Keratinocyte (primary cell): ENCODE measurements around the gene PER2. TPM values are rescaled to one million over a fixed set of nuclear protein-coding genes. Genes with fewer than 3 reads are reported as not detected.
A peak's percentile ranks its signal among the peaks of the same experiment; 100 is the strongest.

Experiments
- DNase-seq: peaks from one replicate; pipeline ENCODE4 v3.0.0-alpha.2; 2011; ENCODE audit warnings: low read depth, missing footprints, low spot score
- FAIRE-seq: peaks from 2 replicates; lab custom pipeline; 2011; peaks lifted over from hg19 to GRCh38; lab: Jason Lieb, UNC
- H2AFZ ChIP-seq: 2 replicates; pipeline ENCODE4 v1.6.0; 2012; ENCODE audit warnings: low read length, control low read depth, inconsistent platforms; ENCODE audit not compliant: control insufficient read depth
- H3K27ac ChIP-seq: 2 replicates; pipeline ENCODE4 v1.5.1; 2011; ENCODE audit warnings: low read length; ENCODE audit not compliant: control insufficient read depth, insufficient read depth
- H3K27me3 ChIP-seq: 3 replicates; pipeline ENCODE4 v1.6.0; 2011; ENCODE audit warnings: low read length; ENCODE audit not compliant: control insufficient read depth, insufficient read depth; ENCODE audit errors: extremely low read depth
- H3K36me3 ChIP-seq, 2 experiments: 2 replicates in 1 of 2; 3 replicates in 1 of 2; pipeline ENCODE4 v1.5.1; 2011; ENCODE audit warnings: low read length in 2 of 2, mild to moderate bottlenecking in 1 of 2; ENCODE audit not compliant: control insufficient read depth in 2 of 2, insufficient read depth in 2 of 2; ENCODE audit errors: extremely low read depth in 1 of 2
- H3K4me1 ChIP-seq: 3 replicates; pipeline ENCODE4 v1.5.1; 2011; ENCODE audit warnings: low read length; ENCODE audit not compliant: control insufficient read depth, insufficient read depth; ENCODE audit errors: extremely low read depth
- H3K4me2 ChIP-seq: 3 replicates; pipeline ENCODE4 v1.6.0; 2011; ENCODE audit warnings: low read depth, low read length; ENCODE audit not compliant: control insufficient read depth, insufficient read depth; ENCODE audit errors: extremely low read depth
- H3K4me3 ChIP-seq, 3 experiments: fragments of 200-600 bp in 1 of 3; sonication (generic) in 1 of 3; 2 replicates in 2 of 3; 3 replicates in 1 of 3; pipeline ENCODE4 v1.5.1; 2011 to 2016; ENCODE audit warnings: low read length in 3 of 3, mild to moderate bottlenecking in 3 of 3, control low read depth in 2 of 3, inconsistent platforms in 1 of 3, low read depth in 1 of 3, mixed read lengths in 1 of 3, mixed run types in 1 of 3, moderate library complexity in 1 of 3; ENCODE audit not compliant: control insufficient read depth in 2 of 3, insufficient read depth in 2 of 3; ENCODE audit errors: extremely low read depth in 1 of 3
- H3K79me2 ChIP-seq: 2 replicates; pipeline ENCODE4 v1.6.0; 2012; ENCODE audit warnings: low read length; ENCODE audit not compliant: control insufficient read depth, insufficient read depth
- H3K9ac ChIP-seq: 3 replicates; pipeline ENCODE4 v1.6.0; 2011; ENCODE audit warnings: low read length; ENCODE audit not compliant: control insufficient read depth, insufficient read depth; ENCODE audit errors: extremely low read depth
- H3K9me1 ChIP-seq: 3 replicates; pipeline ENCODE4 v1.6.0; 2011; ENCODE audit warnings: low read length; ENCODE audit not compliant: control insufficient read depth, insufficient read depth; ENCODE audit errors: extremely low read depth
- H3K9me3 ChIP-seq: 2 replicates; pipeline ENCODE4 v1.5.1; 2012; ENCODE audit warnings: low read depth, low read length; ENCODE audit not compliant: control insufficient read depth
- H4K20me1 ChIP-seq: 3 replicates; pipeline ENCODE4 v1.6.0; 2011; ENCODE audit warnings: low read length; ENCODE audit not compliant: control insufficient read depth, insufficient read depth; ENCODE audit errors: extremely low read depth
- EZH2 ChIP-seq: IDR thresholded peaks from one replicate; pipeline ENCODE4 v1.6.1; 2012; ENCODE audit warnings: inconsistent platforms, mild to moderate bottlenecking, low read length, moderate library complexity
- dilution Hi-C: fragments of 300-500 bp; cut with MboI; formaldehyde crosslinking; loops from one replicate; pipeline ENCODE4 v1.7.0; 2020; ENCODE audit warnings: low sequenced_read_pairs; ENCODE audit not compliant: extremely low pct_ligation_motif_present
- polyA plus RNA-seq, 5 experiments: library from polyadenylated mRNA; depleted of rRNA in 3 of 5; stranded (reverse) in 3 of 5; stranded (forward) in 1 of 5; unstranded in 1 of 5; fragments of >200 nt; gene quantifications; 1 replicate in 1 of 5; 2 replicates in 3 of 5; 3 replicates in 1 of 5; pipeline versions ENCODE4 v1.2.1 to v1.2.3, GENCODE V29; 2011 to 2012; ENCODE audit warnings: missing spikeins in 2 of 5, low read depth in 1 of 5, low replicate concordance in 1 of 5
- TF ChIP-seq, protein P1 (sequence below), 3 experiments: IDR thresholded peaks in 1 of 3; conservative IDR thresholded peaks in 1 of 3; optimal IDR thresholded peaks in 1 of 3; 2 replicates in 2 of 3; 3 replicates in 1 of 3; pipeline versions ENCODE3 to v1.5.1; 2011; ENCODE audit warnings: low read length in 3 of 3, mild to moderate bottlenecking in 3 of 3, moderate library complexity in 2 of 3, control low read depth in 1 of 3, inconsistent platforms in 1 of 3; ENCODE audit not compliant: insufficient read depth in 2 of 3; ENCODE audit errors: extremely low read depth in 1 of 3

The PER2 gene
- polyA plus RNA-seq, 1 donor (not counting 4 experiments of a cell fraction or from before 2014, with no cell fraction given) = 1.6 TPM

DNA sequence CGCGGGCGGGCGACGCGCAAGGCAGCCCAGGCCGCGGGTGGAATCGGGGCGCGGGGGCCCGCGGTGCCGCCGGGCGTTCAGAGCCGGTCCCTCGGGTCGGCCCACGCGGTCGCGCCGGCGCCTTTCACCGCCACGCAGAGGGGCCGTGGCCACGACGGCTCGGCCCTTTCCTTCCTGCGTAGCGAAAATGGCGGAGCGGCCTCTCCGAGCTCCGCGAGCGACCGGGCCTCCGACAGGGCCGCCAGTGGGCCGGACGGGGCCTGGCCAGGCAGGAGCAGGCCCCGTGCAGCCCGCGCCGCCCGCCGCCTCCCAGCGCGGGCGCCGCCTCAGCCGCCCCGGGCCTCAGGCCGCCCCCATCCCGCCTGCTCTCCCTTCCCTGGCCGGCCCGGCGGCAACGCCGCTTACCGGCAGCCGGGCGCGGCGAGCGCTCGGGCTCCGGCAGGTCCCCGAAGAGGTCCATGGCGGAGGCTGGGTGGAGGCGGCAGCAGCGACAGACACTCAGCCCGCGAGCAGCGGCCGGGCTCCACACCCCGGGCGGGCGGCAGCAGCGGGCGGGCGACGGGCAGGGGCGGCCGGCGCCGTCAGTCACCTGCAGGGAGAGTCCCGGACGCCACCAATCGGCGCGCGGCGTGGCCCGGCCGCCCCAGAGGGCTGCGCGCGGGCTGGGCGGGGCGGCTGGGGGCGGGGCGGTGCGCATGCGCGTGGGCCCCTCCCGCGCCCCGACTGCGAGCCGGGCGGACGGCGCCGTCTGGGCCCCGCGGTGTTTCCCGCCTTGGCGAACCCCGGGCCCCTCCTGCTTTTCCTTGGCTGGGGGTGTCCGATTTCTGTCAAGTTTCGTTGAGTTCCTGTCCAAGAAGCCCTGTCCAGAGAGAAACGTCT, 85.1 kb downstream of the PER2 start, which contains the start of gene ILKAP:
Gene ILKAP, minus strand, starts transcription at position 602 of the 879 bp plus-strand sequence. Its CDS starts 142 bp downstream, at position 460.
- DNase-seq (no peak), FAIRE-seq (no peak)
- TF ChIP-seq EZH2 = no peak
- TF ChIP-seq, protein P1, sequence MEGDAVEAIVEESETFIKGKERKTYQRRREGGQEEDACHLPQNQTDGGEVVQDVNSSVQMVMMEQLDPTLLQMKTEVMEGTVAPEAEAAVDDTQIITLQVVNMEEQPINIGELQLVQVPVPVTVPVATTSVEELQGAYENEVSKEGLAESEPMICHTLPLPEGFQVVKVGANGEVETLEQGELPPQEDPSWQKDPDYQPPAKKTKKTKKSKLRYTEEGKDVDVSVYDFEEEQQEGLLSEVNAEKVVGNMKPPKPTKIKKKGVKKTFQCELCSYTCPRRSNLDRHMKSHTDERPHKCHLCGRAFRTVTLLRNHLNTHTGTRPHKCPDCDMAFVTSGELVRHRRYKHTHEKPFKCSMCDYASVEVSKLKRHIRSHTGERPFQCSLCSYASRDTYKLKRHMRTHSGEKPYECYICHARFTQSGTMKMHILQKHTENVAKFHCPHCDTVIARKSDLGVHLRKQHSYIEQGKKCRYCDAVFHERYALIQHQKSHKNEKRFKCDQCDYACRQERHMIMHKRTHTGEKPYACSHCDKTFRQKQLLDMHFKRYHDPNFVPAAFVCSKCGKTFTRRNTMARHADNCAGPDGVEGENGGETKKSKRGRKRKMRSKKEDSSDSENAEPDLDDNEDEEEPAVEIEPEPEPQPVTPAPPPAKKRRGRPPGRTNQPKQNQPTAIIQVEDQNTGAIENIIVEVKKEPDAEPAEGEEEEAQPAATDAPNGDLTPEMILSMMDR (optimal IDR thresholded peaks at IDR 0.05 in 1 of 3, IDR thresholded peaks at IDR 0.05 in 1 of 3, conservative IDR thresholded peaks at IDR 0.05 in 1 of 3; ENCODE audit: extremely low read depth in 1 of 3, insufficient read depth in 2 of 3, low read length in 3 of 3) = no peak
- Histone ChIP-seq H3K9ac (peak within 1 kb of the TSS; percentile 73), H3K9me1 (peaks cover 3% of the 10 kb centered on the region), H3K4me1 (peaks cover 15% of the 10 kb centered on the region), H2AFZ (peak within 1 kb of the TSS; percentile 58), H3K36me3 (no peaks in the 10 kb centered on the region), H3K4me2 (peak within 1 kb of the TSS; percentile 92), H3K27me3 (peaks cover 5% of the 10 kb centered on the region), H3K4me3 (peak within 1 kb of the TSS; percentile 60 to 97 (median 92)), H4K20me1 (peaks cover 18% of the 10 kb centered on the region), H3K27ac (peak within 1 kb of the TSS; percentile 69), H3K79me2 (peaks cover 51% of the 10 kb centered on the region), H3K9me3 (no peaks in the 10 kb centered on the region)
- dilution Hi-C loops = no loop called here

DNA sequence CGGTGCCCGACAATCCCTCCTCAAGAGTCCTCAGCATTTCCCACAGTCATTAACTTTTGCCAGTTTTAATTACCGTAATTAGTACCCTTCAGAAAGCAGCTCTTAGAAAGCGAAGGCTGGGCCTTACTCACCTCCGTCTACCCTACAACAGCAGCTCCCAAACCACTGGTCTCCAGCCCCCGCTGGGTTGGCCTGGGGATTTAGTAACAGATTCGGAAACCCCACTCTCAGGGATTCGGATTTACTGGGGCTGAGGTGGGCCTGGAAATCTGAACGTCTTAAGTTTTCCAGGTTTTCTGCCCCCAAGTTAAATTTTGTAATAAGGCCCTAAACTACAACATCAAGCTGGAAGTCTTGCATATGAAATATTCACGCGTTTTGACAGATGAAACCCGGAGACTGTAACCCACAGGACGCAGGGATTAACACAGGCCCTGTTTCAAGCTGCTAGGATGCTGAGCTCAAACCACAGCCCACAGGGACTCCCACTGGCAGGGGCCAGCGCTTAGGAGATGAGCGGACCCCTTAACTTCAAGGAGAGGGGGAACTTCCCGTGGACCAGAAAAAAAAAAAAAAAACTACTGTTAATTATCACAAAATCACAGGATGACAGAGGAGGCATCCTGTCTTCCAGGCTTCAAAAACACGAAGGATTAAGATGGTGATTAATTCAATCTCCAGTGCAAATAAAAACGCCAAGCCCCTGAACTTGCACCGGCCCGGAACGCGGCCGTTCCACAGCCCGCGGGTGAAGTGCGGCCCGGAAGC, 85.9 kb downstream of the PER2 start:
- dilution Hi-C loops = no loop called here
- H3K4me2 ChIP-seq = peak overlapping the region; percentile 92
- peaks cover 15% of the 10 kb centered on the region for H3K4me1 ChIP-seq
- peak overlapping the region; percentile 60 to 97 (median 92) for H3K4me3 ChIP-seq
- H3K79me2 ChIP-seq = peaks cover 59% of the 10 kb centered on the region
- DNase-seq (no peak), FAIRE-seq (peak; percentile 41)
- no peaks in the 10 kb centered on the region for H3K9me3 ChIP-seq
- peaks cover 3% of the 10 kb centered on the region for H3K27me3 ChIP-seq
- TF ChIP-seq, protein P1 (optimal IDR thresholded peaks at IDR 0.05 in 1 of 3, IDR thresholded peaks at IDR 0.05 in 1 of 3, conservative IDR thresholded peaks at IDR 0.05 in 1 of 3; ENCODE audit: extremely low read depth in 1 of 3, insufficient read depth in 2 of 3, low read length in 3 of 3) = no peak
- TF ChIP-seq EZH2 = no peak
- no peak overlapping the region for H2AFZ ChIP-seq
- H3K27ac ChIP-seq = peak overlapping the region; percentile 69
- peaks cover 3% of the 10 kb centered on the region for H3K9me1 ChIP-seq
- no peaks in the 10 kb centered on the region for H3K36me3 ChIP-seq
- peaks cover 23% of the 10 kb centered on the region for H4K20me1 ChIP-seq
- H3K9ac ChIP-seq = peak overlapping the region; percentile 73

Other genes starting within 250 kb of the PER2 start
- gene SCLY, start 227.6 kb downstream of the PER2 start, polyA plus RNA-seq = 11.4 to 11.9 TPM (median 11.8 TPM) in 3 replicates
- gene ESPNL, start 188.3 kb downstream of the PER2 start, polyA plus RNA-seq = 0.14 to 0.19 TPM (median 0.16 TPM) in 3 replicates
- gene KLHL30, start 149.9 kb downstream of the PER2 start, polyA plus RNA-seq = not detected in 3 replicates
- 0.14 to 0.28 TPM (median 0.27 TPM) in 3 replicates for gene ERFE, start 129.6 kb downstream of the PER2 start, polyA plus RNA-seq
- gene ILKAP, start 84.9 kb downstream of the PER2 start, polyA plus RNA-seq = 30.6 to 39.1 TPM (median 37.5 TPM) in 3 replicates
- gene HES6, start 48.6 kb downstream of the PER2 start, polyA plus RNA-seq = 0.76 to 0.80 TPM (median 0.77 TPM) in 3 replicates
- gene TRAF3IP1, start 31.9 kb upstream of the PER2 start, polyA plus RNA-seq = 6.4 to 7.0 TPM (median 7.0 TPM) in 3 replicates
- gene ASB1, start 138.3 kb upstream of the PER2 start, polyA plus RNA-seq = 11.8 to 16.7 TPM (median 13.0 TPM) in 3 replicates